H1 (cell line): Measurements from ENCODE around the gene NEGR1. TPM values are rescaled to one million over a fixed set of nuclear protein-coding genes. Genes with fewer than 3 reads are reported as not detected.

Experiments used
- CTCF ChIA-PET: fragments of 300-600 bp; sonication (Branson Sonifier 250); formaldehyde crosslinking; loops from one replicate; lab custom pipeline; 2021; ENCODE audit not compliant: partially characterized antibody; lab: Charles Lee
- POLR2A ChIA-PET: fragments of 300-600 bp; sonication (Branson Sonifier 250); formaldehyde crosslinking; loops from one replicate; lab custom pipeline; 2021; ENCODE audit warnings: inconsistent platforms; ENCODE audit not compliant: partially characterized antibody; lab: Charles Lee
- DNase-seq, 2 experiments: peaks; one replicate each; pipeline versions ENCODE4 v3.0.0 to v3.0.0-alpha.2; 2010 to 2022; ENCODE audit warnings: low spot score in 2 of 2, low read depth in 1 of 2, mixed read lengths in 1 of 2
- FAIRE-seq: peaks from 2 replicates; lab custom pipeline; 2011; peaks lifted over from hg19 to GRCh38; lab: Jason Lieb, UNC
- H2AFZ ChIP-seq: 2 replicates; pipeline ENCODE4 v1.8.1; 2012; ENCODE audit warnings: low read length, inconsistent platforms
- H2AK5ac ChIP-seq: 2 replicates; pipeline ENCODE4 v1.6.1; 2013; ENCODE audit warnings: low read depth, low read length
- H2BK120ac ChIP-seq: replicated peaks from 2 replicates; pipeline ENCODE3; 2013; ENCODE audit warnings: low read depth, low read length, inconsistent platforms
- H2BK12ac ChIP-seq: 2 replicates; pipeline ENCODE4 v1.6.1; 2013; ENCODE audit warnings: low read depth, low read length
- H2BK15ac ChIP-seq: 2 replicates; pipeline ENCODE4 v1.6.1; 2013; ENCODE audit warnings: low read length
- H2BK20ac ChIP-seq: 2 replicates; pipeline ENCODE4 v1.6.1; 2013; ENCODE audit warnings: low read length
- H2BK5ac ChIP-seq: 2 replicates; pipeline ENCODE4 v1.6.1; 2013; ENCODE audit warnings: low read depth, low read length
- H3K14ac ChIP-seq: 2 replicates; pipeline ENCODE4 v1.6.1; 2013; ENCODE audit warnings: inconsistent platforms; ENCODE audit not compliant: insufficient read length
- H3K18ac ChIP-seq: 2 replicates; pipeline ENCODE4 v1.6.1; 2013; ENCODE audit warnings: low read length; ENCODE audit errors: extremely low read depth
- H3K23ac ChIP-seq: 2 replicates; pipeline ENCODE4 v1.6.1; 2013; ENCODE audit warnings: inconsistent platforms; ENCODE audit not compliant: insufficient read length
- H3K23me2 ChIP-seq: 2 replicates; pipeline ENCODE4 v1.6.1; 2013; ENCODE audit warnings: low read depth, low read length
- H3K27ac ChIP-seq: 2 replicates; pipeline ENCODE4 v1.6.1; 2011; ENCODE audit warnings: low read depth, low read length, inconsistent platforms
- H3K27me3 ChIP-seq, 4 experiments: replicated peaks in 1 of 4; 1 replicate in 1 of 4; 2 replicates in 3 of 4; pipeline versions ENCODE4 v1.6.1 to v1.8.1; 2011 to 2013; ENCODE audit warnings: low read length in 3 of 4, mild to moderate bottlenecking in 3 of 4, inconsistent platforms in 2 of 4, mixed read lengths in 2 of 4, moderate library complexity in 1 of 4; ENCODE audit not compliant: control insufficient read depth in 3 of 4, insufficient read depth in 3 of 4; ENCODE audit errors: extremely low read depth in 1 of 4
- H3K36me3 ChIP-seq, 4 experiments: 2 replicates each; pipeline versions ENCODE4 v1.6.1 to v1.8.1; 2011 to 2013; ENCODE audit warnings: mild to moderate bottlenecking in 4 of 4, low read length in 3 of 4, moderate library complexity in 2 of 4, control low read depth in 1 of 4, inconsistent platforms in 1 of 4; ENCODE audit not compliant: insufficient read depth in 4 of 4, control insufficient read depth in 2 of 4
- H3K4ac ChIP-seq: replicated peaks from 2 replicates; pipeline ENCODE3; 2013; ENCODE audit warnings: low read length, low read depth, mixed read lengths, inconsistent platforms; ENCODE audit not compliant: insufficient read length
- H3K4me1 ChIP-seq, 4 experiments: replicated peaks in 1 of 4; 1 replicate in 1 of 4; 2 replicates in 3 of 4; pipeline versions ENCODE4 v1.6.1 to v1.8.1; 2011 to 2013; ENCODE audit warnings: low read length in 3 of 4, inconsistent platforms in 2 of 4, mixed read lengths in 1 of 4; ENCODE audit not compliant: insufficient read depth in 4 of 4, control insufficient read depth in 3 of 4
- H3K4me2 ChIP-seq, 2 experiments: 2 replicates each; pipeline versions ENCODE4 v1.6.1 to v1.8.1; 2011 to 2013; ENCODE audit warnings: low read depth in 2 of 2, low read length in 2 of 2, control low read depth in 1 of 2, inconsistent platforms in 1 of 2, mild to moderate bottlenecking in 1 of 2; ENCODE audit not compliant: insufficient read depth in 1 of 2
- H3K4me3 ChIP-seq, 4 experiments: fragments of 200-600, 300-600 bp in 1 of 4; sonication (generic), shearing (Covaris generic), sonication (Bioruptor Twin) in 1 of 4; 2 replicates each; pipeline versions ENCODE4 v1.5.1 to v1.8.1; 2011 to 2016; ENCODE audit warnings: low read length in 4 of 4, low read depth in 3 of 4, control low read depth in 2 of 4, inconsistent platforms in 2 of 4, mild to moderate bottlenecking in 2 of 4, mixed read lengths in 1 of 4, moderate library complexity in 1 of 4; ENCODE audit not compliant: insufficient read depth in 2 of 4; ENCODE audit errors: extremely low read depth in 1 of 4
- H3K56ac ChIP-seq: replicated peaks from 2 replicates; pipeline ENCODE3; 2013; ENCODE audit warnings: low read depth, mild to moderate bottlenecking, mixed read lengths, low read length, inconsistent platforms; ENCODE audit not compliant: insufficient read length
- H3K79me1 ChIP-seq: 2 replicates; pipeline ENCODE4 v1.6.1; 2013; ENCODE audit warnings: low read depth, low read length, control low read depth
- H3K79me2 ChIP-seq, 2 experiments: 2 replicates each; pipeline versions ENCODE4 v1.6.1 to v1.8.1; 2012 to 2013; ENCODE audit warnings: low read length in 2 of 2, mild to moderate bottlenecking in 2 of 2, inconsistent platforms in 1 of 2; ENCODE audit not compliant: insufficient read depth in 2 of 2, control insufficient read depth in 1 of 2
- H3K9ac ChIP-seq, 4 experiments: replicated peaks in 1 of 4; 1 replicate in 1 of 4; 2 replicates in 3 of 4; pipeline versions ENCODE4 v1.6.1 to v1.8.1; 2011 to 2013; ENCODE audit warnings: low read depth in 3 of 4, low read length in 3 of 4, control low read depth in 2 of 4, mild to moderate bottlenecking in 2 of 4, moderate library complexity in 2 of 4, inconsistent platforms in 1 of 4; ENCODE audit errors: extremely low read depth in 1 of 4
- H3K9me3 ChIP-seq, 2 experiments: 2 replicates each; pipeline versions ENCODE4 v1.6.1 to v1.8.1; 2012 to 2013; ENCODE audit warnings: mild to moderate bottlenecking in 2 of 2, moderate library complexity in 2 of 2, control low read depth in 1 of 2, inconsistent platforms in 1 of 2, low read depth in 1 of 2, low read length in 1 of 2, mixed read lengths in 1 of 2; ENCODE audit not compliant: insufficient read depth in 2 of 2
- H4K20me1 ChIP-seq, 2 experiments: replicated peaks in 1 of 2; 2 replicates each; pipeline versions ENCODE3 to v1.8.1; 2011 to 2013; ENCODE audit warnings: inconsistent platforms in 2 of 2, low read length in 2 of 2, mild to moderate bottlenecking in 1 of 2; ENCODE audit not compliant: insufficient read depth in 2 of 2, control insufficient read depth in 1 of 2
- H4K5ac ChIP-seq: 2 replicates; pipeline ENCODE4 v1.6.1; 2013; ENCODE audit warnings: low read length, low read depth, mixed read lengths, inconsistent platforms; ENCODE audit not compliant: insufficient read length
- H4K8ac ChIP-seq: 2 replicates; pipeline ENCODE4 v1.8.0; 2013; ENCODE audit warnings: mild to moderate bottlenecking, moderate library complexity, low read length, inconsistent platforms; ENCODE audit not compliant: insufficient read depth; ENCODE audit errors: extremely low read depth
- H4K91ac ChIP-seq: replicated peaks from 2 replicates; pipeline ENCODE3; 2013; ENCODE audit warnings: low read length, mixed read lengths, inconsistent platforms; ENCODE audit not compliant: insufficient read length
- ASH2L ChIP-seq: fragments of 200-600, 300-600 bp; sonication (generic); IDR thresholded peaks from one replicate; pipeline ENCODE4 v1.7.1; 2017; ENCODE audit warnings: low read length
- CBX5 ChIP-seq: fragments of 300-800, 300-1000 bp; sonication (generic); IDR thresholded peaks from 2 replicates; pipeline ENCODE4 v1.7.1; 2016; ENCODE audit warnings: antibody characterized with exemption, low read length, low read depth
- EGR1 ChIP-seq: IDR thresholded peaks from 2 replicates; pipeline ENCODE4 v1.6.1; 2011; ENCODE audit warnings: low read depth, low read length, borderline replicate concordance
- EP300 ChIP-seq, 2 experiments: IDR thresholded peaks; 1 replicate in 1 of 2; 2 replicates in 1 of 2; pipeline ENCODE4 v1.6.1; 2011 to 2012; ENCODE audit warnings: low read depth in 2 of 2, low read length in 2 of 2, mild to moderate bottlenecking in 2 of 2, borderline replicate concordance in 1 of 2, inconsistent platforms in 1 of 2, moderate library complexity in 1 of 2
- EZH2 ChIP-seq: fragments of 200-600 bp; sonication (generic); IDR thresholded peaks from 2 replicates; pipeline ENCODE4 v1.7.1; 2012; ENCODE audit warnings: low read depth, mild to moderate bottlenecking, moderate library complexity, low read length, inconsistent platforms; ENCODE audit not compliant: severe bottlenecking
- GTF2F1 ChIP-seq: IDR thresholded peaks from 2 replicates; pipeline ENCODE4 v1.6.1; 2012; ENCODE audit warnings: low read depth, low read length, improper control_type of control experiment, borderline replicate concordance
- KDM4A ChIP-seq: IDR thresholded peaks from one replicate; pipeline ENCODE4 v1.7.1; 2012; ENCODE audit warnings: low read depth, mild to moderate bottlenecking, moderate library complexity, low read length, inconsistent platforms; ENCODE audit not compliant: severe bottlenecking
- KDM5A ChIP-seq: fragments of 200-600 bp; IDR thresholded peaks from 2 replicates; pipeline ENCODE4 v1.7.1; 2012; ENCODE audit warnings: mild to moderate bottlenecking, low read length, inconsistent platforms, mixed read lengths
- MAFK ChIP-seq: IDR thresholded peaks from 2 replicates; pipeline ENCODE4 v1.6.1; 2012; ENCODE audit warnings: low read depth, mild to moderate bottlenecking, improper control_type of control experiment, low read length
- POLR2AphosphoS5 ChIP-seq: IDR thresholded peaks from 2 replicates; pipeline ENCODE4 v1.6.1; 2011; ENCODE audit warnings: low read depth, low read length
- SIN3A ChIP-seq, 2 experiments: IDR thresholded peaks in 1 of 2; conservative IDR thresholded peaks in 1 of 2; 2 replicates each; pipeline ENCODE4 v1.6.1; 2011 to 2012; ENCODE audit warnings: low read length in 2 of 2, improper control_type of control experiment in 1 of 2, low read depth in 1 of 2, mild to moderate bottlenecking in 1 of 2
- SIRT6 ChIP-seq: IDR thresholded peaks from one replicate; pipeline ENCODE4 v1.7.1; 2012; ENCODE audit warnings: low read length, inconsistent platforms
- SP1 ChIP-seq: IDR thresholded peaks from 2 replicates; pipeline ENCODE4 v1.6.1; 2011; ENCODE audit warnings: low read depth, low read length
- TAF1 ChIP-seq: IDR thresholded peaks from 2 replicates; pipeline ENCODE4 v1.6.1; 2011; ENCODE audit warnings: mild to moderate bottlenecking, low read depth, low read length
- TBP ChIP-seq: IDR thresholded peaks from 2 replicates; pipeline ENCODE4 v1.6.1; 2011; ENCODE audit warnings: low read depth, low read length, improper control_type of control experiment
- YY1 ChIP-seq: IDR thresholded peaks from 2 replicates; pipeline ENCODE4 v1.6.1; 2011; ENCODE audit warnings: low read depth, mild to moderate bottlenecking, low read length
- WGBS, 2 experiments: shearing (Covaris generic) in 1 of 2; methylation state at CpG; one replicate each; pipeline versions ENCODE4 v1.1.6 to v1.1.7; 2013 to 2015; ENCODE audit warnings: low lambda C conversion rate in 2 of 2, mixed read lengths in 2 of 2, inconsistent platforms in 1 of 2, low coverage in 1 of 2, missing lambda C conversion rate in 1 of 2; ENCODE audit not compliant: insufficient replicate concordance in 2 of 2, insufficient coverage in 1 of 2, insufficient read length in 1 of 2; ENCODE audit errors: extremely low coverage in 1 of 2, missing lambda C conversion rate in 1 of 2; 5-methylcytosine and 5-hydroxymethylcytosine counted together
- polyA plus RNA-seq, 7 experiments: library from polyadenylated mRNA; depleted of rRNA in 3 of 7; stranded (reverse) in 5 of 7; unstranded in 2 of 7; fragments of >200 nt in 5 of 7; fragments of 200-250 nt in 2 of 7; gene quantifications; 1 replicate in 5 of 7; 2 replicates in 1 of 7; 4 replicates in 1 of 7; pipeline versions ENCODE4 v1.2.1 to v1.2.3, GENCODE V29; 2011 to 2013; ENCODE audit warnings: missing spikeins in 2 of 7, mixed read lengths in 2 of 7
- total RNA-seq: library from RNA; stranded (reverse); fragmentation: NEBNext Ultra II Directional; extraction: Animal tissue kit (Norgen Biotek cat#: 25700); gene quantifications from 2 replicates; pipeline ENCODE4 v1.2.1, GENCODE V29; 2021

NEGR1 gene
- total and polyA plus RNA-seq, 2 of the 8 experiments (the other 6 are each of a cell fraction or from before 2014, with no cell fraction given) = 0.71 to 1.3 TPM

GRCh38 chr1:71650119-71650518, 632.2 kb downstream of the NEGR1 start:
- ChIA-PET POLR2A (no interaction called here), CTCF (interaction anchor here (1.2 to 1.6 kb wide), 2 partner anchors 8 to 10 kb away, joined by 4 to 8 read pairs; no protein-coding TSS in a partner anchor)
- Histone ChIP-seq H3K18ac (no peak overlapping the region), H3K4ac (no peak overlapping the region), H2AFZ (no peak overlapping the region), H3K23me2 (no peaks in the 10 kb centered on the region), H3K27me3 (no peaks in the 10 kb centered on the region), H3K9me3 (no peaks in the 10 kb centered on the region), H3K4me1 (no peaks in the 10 kb centered on the region), H3K56ac (no peak overlapping the region), H4K5ac (no peak overlapping the region), H2BK12ac (no peak overlapping the region), H4K91ac (no peak overlapping the region), H3K4me2 (no peak overlapping the region), H2BK5ac (no peak overlapping the region), H3K79me1 (no peaks in the 10 kb centered on the region), H4K8ac (no peak overlapping the region), H3K14ac (no peak overlapping the region), H3K36me3 (no peaks in the 10 kb centered on the region), H2AK5ac (no peak overlapping the region), H3K9ac (no peak overlapping the region), H2BK20ac (no peak overlapping the region), H2BK15ac (no peak overlapping the region), H2BK120ac (no peak overlapping the region), H3K27ac (no peak overlapping the region), H4K20me1 (no peaks in the 10 kb centered on the region), H3K79me2 (no peaks in the 10 kb centered on the region), H3K4me3 (no peak overlapping the region), H3K23ac (no peak overlapping the region)
- no peak for FAIRE-seq
- 91% methylated on average over 3 of the region's 3 CpGs; no CpG with 5 or more reads in 1 of the 2 experiments for WGBS, 2 experiments
- no peak for DNase-seq
- TF ChIP-seq ASH2L (no peak), MAFK (no peak), TAF1 (no peak), SIRT6 (no peak), CBX5 (no peak), GTF2F1 (no peak), YY1 (no peak), SP1 (no peak), TBP (no peak), EZH2 (no peak), KDM4A (no peak), POLR2AphosphoS5 (no peak), EP300 (IDR thresholded peaks at IDR 0.05; ENCODE audit: borderline replicate concordance in 1 of 2, low read depth in 2 of 2, low read length in 2 of 2) (no peak), EGR1 (no peak), SIN3A (conservative IDR thresholded peaks at IDR 0.05 in 1 of 2, IDR thresholded peaks at IDR 0.05 in 1 of 2; ENCODE audit: low read depth in 1 of 2, low read length in 2 of 2) (no peak), KDM5A (no peak)
